Parathyroid adenoma (tissue), 2 donors: Measurements from ENCODE around the gene DES.

Experiments
- H2AFZ ChIP-seq: fragments of 300-600 bp; sonication (generic); one replicate; pipeline ENCODE4 v1.7.0; 2017; ENCODE audit warnings: antibody characterized with exemption, mild to moderate bottlenecking
- H3K27ac ChIP-seq: fragments of 300-600 bp; sonication (generic); one replicate; pipeline ENCODE4 v1.7.0; 2017
- H3K27me3 ChIP-seq: fragments of 300-600 bp; sonication (generic); one replicate; pipeline ENCODE4 v1.7.0; 2017; ENCODE audit warnings: low read length; ENCODE audit not compliant: control insufficient read depth, insufficient read depth
- H3K36me3 ChIP-seq: fragments of 300-600 bp; sonication (generic); one replicate; pipeline ENCODE4 v1.7.0; 2017; ENCODE audit warnings: low read length; ENCODE audit not compliant: control insufficient read depth, insufficient read depth
- H3K4me1 ChIP-seq: fragments of 300-600 bp; sonication (generic); one replicate; pipeline ENCODE4 v1.7.0; 2017; ENCODE audit warnings: control low read depth
- H3K4me2 ChIP-seq: fragments of 300-600 bp; sonication (generic); one replicate; pipeline ENCODE4 v1.7.0; 2017; ENCODE audit warnings: low read length
- H3K4me3 ChIP-seq: fragments of 300-600 bp; sonication (generic); one replicate; pipeline ENCODE4 v1.7.0; 2017; ENCODE audit warnings: low read depth, low read length
- H3K79me2 ChIP-seq: fragments of 300-600 bp; sonication (generic); one replicate; pipeline ENCODE4 v1.7.0; 2017; ENCODE audit warnings: control low read depth
- H3K9ac ChIP-seq: fragments of 300-600 bp; sonication (generic); one replicate; pipeline ENCODE4 v1.7.0; 2017; ENCODE audit warnings: mild to moderate bottlenecking
- H3K9me3 ChIP-seq: fragments of 300-600 bp; sonication (generic); one replicate; pipeline ENCODE4 v1.7.0; 2017; ENCODE audit warnings: low read length; ENCODE audit not compliant: control insufficient read depth
- TF ChIP-seq, protein P1 (sequence below): fragments of 300-600 bp; sonication (generic); IDR thresholded peaks from one replicate; pipeline ENCODE4 v1.7.0; 2017; ENCODE audit warnings: antibody characterized with exemption, mild to moderate bottlenecking
- donor health status: primary hyperparathyroidism.

Gene DES

GRCh38 chr2:219380926-219381325 lies 37.3 kb upstream of the DES start:
- no peaks in the 10 kb centered on the region for H3K4me1 ChIP-seq

GRCh38 chr2:219381448-219381847 lies 36.7 kb upstream of the DES start:
- no peak overlapping the region for H3K4me2 ChIP-seq
- no peak overlapping the region for H3K9ac ChIP-seq
- H3K36me3 ChIP-seq: no peaks in the 10 kb centered on the region
- no peak overlapping the region for H3K27ac ChIP-seq
- H2AFZ ChIP-seq: no peak overlapping the region
- H3K27me3 ChIP-seq: no peaks in the 10 kb centered on the region
- H3K79me2 ChIP-seq: no peaks in the 10 kb centered on the region
- H3K4me3 ChIP-seq: no peak overlapping the region
- no peaks in the 10 kb centered on the region for H3K4me1 ChIP-seq
- no peaks in the 10 kb centered on the region for H3K9me3 ChIP-seq
- TF ChIP-seq, protein P1, sequence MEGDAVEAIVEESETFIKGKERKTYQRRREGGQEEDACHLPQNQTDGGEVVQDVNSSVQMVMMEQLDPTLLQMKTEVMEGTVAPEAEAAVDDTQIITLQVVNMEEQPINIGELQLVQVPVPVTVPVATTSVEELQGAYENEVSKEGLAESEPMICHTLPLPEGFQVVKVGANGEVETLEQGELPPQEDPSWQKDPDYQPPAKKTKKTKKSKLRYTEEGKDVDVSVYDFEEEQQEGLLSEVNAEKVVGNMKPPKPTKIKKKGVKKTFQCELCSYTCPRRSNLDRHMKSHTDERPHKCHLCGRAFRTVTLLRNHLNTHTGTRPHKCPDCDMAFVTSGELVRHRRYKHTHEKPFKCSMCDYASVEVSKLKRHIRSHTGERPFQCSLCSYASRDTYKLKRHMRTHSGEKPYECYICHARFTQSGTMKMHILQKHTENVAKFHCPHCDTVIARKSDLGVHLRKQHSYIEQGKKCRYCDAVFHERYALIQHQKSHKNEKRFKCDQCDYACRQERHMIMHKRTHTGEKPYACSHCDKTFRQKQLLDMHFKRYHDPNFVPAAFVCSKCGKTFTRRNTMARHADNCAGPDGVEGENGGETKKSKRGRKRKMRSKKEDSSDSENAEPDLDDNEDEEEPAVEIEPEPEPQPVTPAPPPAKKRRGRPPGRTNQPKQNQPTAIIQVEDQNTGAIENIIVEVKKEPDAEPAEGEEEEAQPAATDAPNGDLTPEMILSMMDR: no peak

More at GRCh38 chr2:219380926-219381325, 37.3 kb upstream of the DES start:
- H3K9ac ChIP-seq: no peak overlapping the region
- H3K27ac ChIP-seq: no peak overlapping the region
- H3K9me3 ChIP-seq: no peaks in the 10 kb centered on the region
- H3K27me3 ChIP-seq: no peaks in the 10 kb centered on the region
- no peaks in the 10 kb centered on the region for H3K79me2 ChIP-seq
- no peak overlapping the region for H2AFZ ChIP-seq
- TF ChIP-seq, protein P1: no peak
- H3K36me3 ChIP-seq: no peaks in the 10 kb centered on the region
- no peak overlapping the region for H3K4me3 ChIP-seq
- no peak overlapping the region for H3K4me2 ChIP-seq

- Histone ChIP-seq H3K27ac (no peak overlapping the region), H3K36me3 (no peaks in the 10 kb centered on the region), H3K4me3 (no peak overlapping the region), H3K4me1 (peaks cover 3% of the 10 kb centered on the region), H3K9me3 (no peaks in the 10 kb centered on the region), H2AFZ (no peak overlapping the region), H3K27me3 (no peaks in the 10 kb centered on the region), H3K4me2 (no peak overlapping the region), H3K9ac (no peak overlapping the region), H3K79me2 (no peaks in the 10 kb centered on the region)
- TF ChIP-seq, protein P1: no peak
These were observed 34.0 kb upstream of the DES start for GRCh38 chr2:219384083-219384713.

- Histone ChIP-seq H3K4me1 (peaks cover 3% of the 10 kb centered on the region), H3K79me2 (no peaks in the 10 kb centered on the region), H3K4me3 (no peak overlapping the region), H3K27ac (no peak overlapping the region), H3K4me2 (no peak overlapping the region), H3K36me3 (no peaks in the 10 kb centered on the region), H3K9me3 (no peaks in the 10 kb centered on the region), H3K27me3 (no peaks in the 10 kb centered on the region), H2AFZ (no peak overlapping the region), H3K9ac (no peak overlapping the region)
- TF ChIP-seq, protein P1: no peak
These were observed 33.3 kb upstream of the DES start for GRCh38 chr2:219384859-219385258.

- no peaks in the 10 kb centered on the region for H3K27me3 ChIP-seq
- H3K36me3 ChIP-seq: no peaks in the 10 kb centered on the region
- H3K79me2 ChIP-seq: no peaks in the 10 kb centered on the region
- no peak overlapping the region for H3K4me2 ChIP-seq
- no peaks in the 10 kb centered on the region for H3K9me3 ChIP-seq
- H2AFZ ChIP-seq: no peak overlapping the region
- H3K4me1 ChIP-seq: peaks cover 3% of the 10 kb centered on the region
- no peak overlapping the region for H3K4me3 ChIP-seq
- TF ChIP-seq, protein P1: no peak
- H3K27ac ChIP-seq: no peak overlapping the region
- no peak overlapping the region for H3K9ac ChIP-seq
These were observed 32.1 kb upstream of the DES start for GRCh38 chr2:219385958-219386520.
